Measurements from ENCODE around the gene PDGFRB.

PDGFRB gene

DNA sequence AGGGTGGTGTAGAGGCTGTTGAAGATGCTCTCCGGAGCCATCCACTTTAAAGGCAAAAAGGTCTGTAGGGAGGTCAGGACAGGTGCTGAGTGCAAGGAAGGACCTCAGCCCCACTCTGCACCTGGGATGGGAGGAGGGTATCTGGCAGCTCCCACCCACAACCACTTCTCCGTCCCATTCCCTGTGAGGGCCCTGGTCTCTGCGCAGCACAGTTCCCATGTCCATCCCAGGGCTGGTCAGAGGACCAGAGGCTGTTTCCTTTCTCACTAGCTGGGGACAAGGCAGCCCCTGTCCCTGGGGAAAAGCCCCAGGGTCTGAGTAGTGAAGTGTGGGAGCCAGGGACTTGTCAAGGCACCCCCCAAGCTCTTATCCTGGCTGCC, 35.6 kb downstream of the PDGFRB start:
- H3K4me3 ChIP-seq (ENCODE audit: control insufficient read depth, low read depth, low read length), result no peak overlapping the region
- TF ChIP-seq, protein P1, sequence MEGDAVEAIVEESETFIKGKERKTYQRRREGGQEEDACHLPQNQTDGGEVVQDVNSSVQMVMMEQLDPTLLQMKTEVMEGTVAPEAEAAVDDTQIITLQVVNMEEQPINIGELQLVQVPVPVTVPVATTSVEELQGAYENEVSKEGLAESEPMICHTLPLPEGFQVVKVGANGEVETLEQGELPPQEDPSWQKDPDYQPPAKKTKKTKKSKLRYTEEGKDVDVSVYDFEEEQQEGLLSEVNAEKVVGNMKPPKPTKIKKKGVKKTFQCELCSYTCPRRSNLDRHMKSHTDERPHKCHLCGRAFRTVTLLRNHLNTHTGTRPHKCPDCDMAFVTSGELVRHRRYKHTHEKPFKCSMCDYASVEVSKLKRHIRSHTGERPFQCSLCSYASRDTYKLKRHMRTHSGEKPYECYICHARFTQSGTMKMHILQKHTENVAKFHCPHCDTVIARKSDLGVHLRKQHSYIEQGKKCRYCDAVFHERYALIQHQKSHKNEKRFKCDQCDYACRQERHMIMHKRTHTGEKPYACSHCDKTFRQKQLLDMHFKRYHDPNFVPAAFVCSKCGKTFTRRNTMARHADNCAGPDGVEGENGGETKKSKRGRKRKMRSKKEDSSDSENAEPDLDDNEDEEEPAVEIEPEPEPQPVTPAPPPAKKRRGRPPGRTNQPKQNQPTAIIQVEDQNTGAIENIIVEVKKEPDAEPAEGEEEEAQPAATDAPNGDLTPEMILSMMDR (IDR thresholded peaks at IDR 0.05; ENCODE audit: control insufficient read depth, insufficient read depth, low read depth, low read length, missing control alignments), result no peak
- no peak for DNase-seq (ENCODE audit: low read depth)

DNA sequence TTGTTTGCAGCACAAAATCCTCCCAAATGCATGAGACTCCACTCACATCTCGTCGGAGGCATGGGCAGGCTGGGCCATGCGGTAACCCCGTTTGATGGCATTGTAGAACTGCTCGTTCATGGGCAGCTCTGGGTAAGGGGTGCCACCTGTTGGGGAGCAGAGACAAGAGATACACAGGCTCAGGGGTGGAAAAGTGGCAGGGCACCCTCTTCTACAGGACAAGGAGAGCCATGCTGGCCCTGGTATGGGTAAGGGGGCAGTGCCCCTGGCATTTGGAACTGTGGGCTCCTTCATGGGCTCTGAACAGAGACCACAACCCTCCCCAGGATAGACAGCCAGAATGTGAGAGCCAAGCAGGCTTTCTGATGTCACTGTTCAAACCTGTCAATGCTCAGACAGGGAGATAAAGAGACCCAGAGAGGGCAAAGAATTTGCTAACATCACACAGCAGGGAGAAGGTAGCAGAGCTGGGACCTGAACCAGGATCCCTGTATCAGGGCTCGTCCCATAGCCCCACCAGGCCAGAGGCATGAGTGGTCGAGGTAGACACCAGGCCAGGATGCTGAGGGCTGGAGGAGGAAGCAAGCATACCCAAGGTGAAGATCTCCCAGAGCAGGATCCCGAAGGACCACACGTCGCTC, 36.1 kb downstream of the PDGFRB start:
- TF ChIP-seq, protein P1 (IDR thresholded peaks at IDR 0.05; ENCODE audit: control insufficient read depth, insufficient read depth, low read depth, low read length, missing control alignments), result peak; percentile 5
- no peak for DNase-seq (ENCODE audit: low read depth)
- no peak overlapping the region for H3K4me3 ChIP-seq (ENCODE audit: control insufficient read depth, low read depth, low read length)

DNA sequence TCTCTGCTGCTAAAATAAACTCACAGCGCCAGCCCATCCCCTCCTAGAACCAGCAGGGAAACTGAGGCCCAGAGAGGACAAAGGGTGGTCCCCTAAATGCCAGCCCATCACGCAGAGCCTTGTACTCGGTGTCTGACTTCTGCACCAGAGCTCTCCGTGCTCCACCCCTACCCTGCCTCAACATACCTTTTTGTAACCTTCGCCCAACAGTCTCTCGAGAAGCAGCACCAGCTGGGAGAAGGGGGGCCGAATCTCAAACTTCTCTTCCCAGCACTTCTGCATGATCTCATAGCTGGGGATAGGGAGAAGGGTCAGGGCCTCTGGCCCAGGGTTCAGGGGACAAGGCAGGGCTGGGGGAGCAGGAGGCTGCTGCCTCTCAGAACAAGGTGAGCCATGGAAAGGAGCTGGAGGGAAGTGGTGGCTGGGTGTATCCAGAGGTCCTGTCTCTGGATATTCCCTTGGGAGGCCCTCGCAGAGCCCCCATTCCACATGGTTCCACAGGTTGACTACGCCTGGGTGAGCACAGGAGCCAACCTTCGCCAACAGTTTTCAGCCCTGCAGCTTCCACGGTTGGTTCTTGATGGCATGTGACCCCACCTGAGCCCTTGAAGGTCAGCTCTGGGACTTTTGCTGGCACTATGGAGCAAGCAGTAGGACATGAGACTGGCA, 37.0 kb downstream of the PDGFRB start:
- H3K4me3 ChIP-seq (ENCODE audit: control insufficient read depth, low read depth, low read length), result no peak overlapping the region
- TF ChIP-seq, protein P1 (IDR thresholded peaks at IDR 0.05; ENCODE audit: control insufficient read depth, insufficient read depth, low read depth, low read length, missing control alignments), result no peak
- no peak for DNase-seq (ENCODE audit: low read depth)

GRCh38 chr5:150117945-150118560, 37.6 kb downstream of the PDGFRB start:
- no peak for DNase-seq (ENCODE audit: low read depth)
- TF ChIP-seq, protein P1 (IDR thresholded peaks at IDR 0.05; ENCODE audit: control insufficient read depth, insufficient read depth, low read depth, low read length, missing control alignments), result no peak
- no peak overlapping the region for H3K4me3 ChIP-seq (ENCODE audit: control insufficient read depth, low read depth, low read length)

DNA sequence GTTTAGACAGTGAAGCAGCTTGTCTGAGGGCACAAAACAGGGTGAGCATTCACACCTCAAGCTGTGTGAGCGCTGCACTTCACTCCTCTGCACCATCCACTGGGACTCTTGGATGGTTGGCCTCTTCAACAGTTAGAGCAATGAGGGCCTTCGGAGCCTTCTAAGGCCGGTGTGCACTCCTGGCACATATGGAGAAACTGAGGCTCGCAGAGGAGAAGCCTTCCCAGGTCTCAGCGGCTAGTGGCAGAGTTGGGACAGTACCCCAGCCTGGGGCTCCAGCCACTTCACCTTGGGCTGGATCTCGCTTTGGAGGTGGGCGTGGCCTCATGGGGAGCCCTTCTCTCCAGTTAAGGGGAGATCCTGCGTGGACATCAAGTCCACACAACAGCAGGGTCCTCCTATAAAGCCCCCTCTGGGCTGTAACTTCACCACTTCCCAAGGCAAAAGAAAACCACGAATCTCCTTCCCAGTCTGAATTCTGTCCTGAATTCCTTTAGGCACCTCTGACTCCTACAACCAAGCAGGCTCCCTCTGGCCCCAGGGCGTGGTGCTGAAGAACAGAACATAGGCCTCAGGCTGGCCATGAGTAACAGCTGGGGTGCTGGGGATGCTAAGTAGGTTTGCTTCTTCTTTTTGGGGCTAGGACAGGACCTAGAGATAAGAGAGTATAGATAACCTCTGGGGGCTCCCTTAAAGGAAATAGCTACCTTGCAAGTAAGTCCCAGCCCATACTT, 38.8 kb downstream of the PDGFRB start:
- TF ChIP-seq, protein P1 (IDR thresholded peaks at IDR 0.05; ENCODE audit: control insufficient read depth, insufficient read depth, low read depth, low read length, missing control alignments), result no peak
- no peak overlapping the region for H3K4me3 ChIP-seq (ENCODE audit: control insufficient read depth, low read depth, low read length)
- DNase-seq (ENCODE audit: low read depth), result no peak

DNA sequence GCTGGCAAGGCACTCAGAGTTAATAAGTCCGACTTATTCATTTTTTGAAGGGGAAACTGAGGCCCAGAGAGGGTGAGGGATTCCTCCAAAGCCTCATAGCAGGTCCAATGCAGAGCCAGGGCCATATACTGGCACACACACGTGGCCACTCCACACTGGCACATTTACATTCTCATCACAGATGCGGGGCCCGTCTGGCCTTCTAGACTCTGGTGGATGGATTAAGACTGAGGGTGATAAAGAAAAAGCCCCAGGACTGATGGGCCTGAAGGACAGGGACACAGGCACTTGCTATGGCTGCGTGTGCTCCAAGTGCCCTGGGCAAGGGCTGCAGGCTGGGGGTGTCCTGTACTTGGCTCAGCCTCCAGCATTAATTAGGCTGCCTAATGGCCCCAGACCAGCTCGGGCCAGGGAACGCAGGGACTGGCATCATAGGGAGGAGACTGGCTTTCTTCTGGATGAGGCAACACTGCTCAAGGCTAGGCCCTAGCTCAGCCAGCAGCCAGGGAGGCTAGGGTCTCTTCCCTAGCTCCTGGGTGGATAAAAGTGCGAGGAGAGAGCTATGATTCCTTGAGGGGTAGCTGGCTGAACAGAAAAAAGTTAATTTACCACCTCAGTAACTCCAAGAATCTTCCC, 40.8 kb downstream of the PDGFRB start:
- no peak overlapping the region for H3K4me3 ChIP-seq (ENCODE audit: control insufficient read depth, low read depth, low read length)
- no peak for DNase-seq (ENCODE audit: low read depth)
- TF ChIP-seq, protein P1 (IDR thresholded peaks at IDR 0.05; ENCODE audit: control insufficient read depth, insufficient read depth, low read depth, low read length, missing control alignments), result no peak
